Measurements from ENCODE around the gene RAP1GAP2. TPM values are rescaled to one million over a fixed set of nuclear protein-coding genes. Genes with fewer than 3 reads are reported as not detected.
A peak's percentile ranks its signal among the peaks of the same experiment; 100 is the strongest.
"Not testable (repeated sequence)": the region's sequence is repeated elsewhere in the genome, so short reads cannot be mapped to it uniquely, and the experiment has no call there.

Gene RAP1GAP2
- total RNA-seq, 2 experiments from 2014 or later: not detected

- H3K4me1 Mint-ChIP-seq, H3K9me3 Mint-ChIP-seq, H3K36me3 Mint-ChIP-seq, DNase-seq, H3K4me3 Mint-ChIP-seq, H3K27me3 Mint-ChIP-seq, H3K27ac Mint-ChIP-seq: not testable (repeated sequence)
Observed at GRCh38 chr17:2991396-2992180, 195.3 kb downstream of the RAP1GAP2 start.

DNA sequence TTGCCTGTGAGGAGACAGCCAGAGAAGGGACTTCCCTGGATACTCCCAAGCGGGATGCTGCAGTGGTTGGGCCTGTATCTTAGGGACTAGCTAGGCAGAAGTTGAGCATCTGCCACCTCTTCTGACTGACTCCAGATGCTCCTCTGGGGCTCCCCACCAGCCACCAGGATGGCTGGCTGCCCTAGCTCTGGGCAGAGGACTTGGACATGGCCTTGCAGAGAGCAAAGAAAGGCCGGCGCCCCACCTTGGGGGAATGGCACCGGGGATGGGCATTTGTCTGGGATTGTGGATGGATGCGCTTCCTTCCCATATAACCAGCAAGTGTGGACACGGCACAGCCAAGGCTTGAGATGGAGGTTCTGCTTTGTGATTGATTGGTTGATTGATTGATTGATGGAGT, 198.2 kb downstream of the RAP1GAP2 start:
- H3K4me1 Mint-ChIP-seq: no peaks in the 10 kb centered on the region
- H3K9me3 Mint-ChIP-seq: no peaks in the 10 kb centered on the region
- H3K4me3 Mint-ChIP-seq: no peak overlapping the region
- no peaks in the 10 kb centered on the region for H3K36me3 Mint-ChIP-seq
- H3K27ac Mint-ChIP-seq: no peak overlapping the region
- no peaks in the 10 kb centered on the region for H3K27me3 Mint-ChIP-seq
- no peak for DNase-seq

- Mint-ChIP-seq H3K4me3 (no peak overlapping the region), H3K9me3 (no peaks in the 10 kb centered on the region), H3K36me3 (no peaks in the 10 kb centered on the region), H3K27ac (no peak overlapping the region), H3K4me1 (no peaks in the 10 kb centered on the region), H3K27me3 (no peaks in the 10 kb centered on the region)
- no peak for DNase-seq
Observed at GRCh38 chr17:2995377-2995776, 199.1 kb downstream of the RAP1GAP2 start.

GRCh38 chr17:2995886-2996809, 199.9 kb downstream of the RAP1GAP2 start:
- Mint-ChIP-seq H3K4me1 (no peaks in the 10 kb centered on the region), H3K36me3 (no peaks in the 10 kb centered on the region), H3K27ac (no peak overlapping the region), H3K27me3 (no peaks in the 10 kb centered on the region), H3K9me3 (no peaks in the 10 kb centered on the region), H3K4me3 (no peak overlapping the region)
- DNase-seq: no peak

GRCh38 chr17:2996810-2997670, 200.8 kb downstream of the RAP1GAP2 start:
- Mint-ChIP-seq H3K36me3 (no peaks in the 10 kb centered on the region), H3K9me3 (no peaks in the 10 kb centered on the region), H3K27ac (no peak overlapping the region), H3K27me3 (no peaks in the 10 kb centered on the region), H3K4me1 (no peaks in the 10 kb centered on the region), H3K4me3 (no peak overlapping the region)
- no peak for DNase-seq

- not testable (repeated sequence) for H3K36me3 Mint-ChIP-seq, H3K4me1 Mint-ChIP-seq, H3K27me3 Mint-ChIP-seq, H3K9me3 Mint-ChIP-seq, DNase-seq, H3K4me3 Mint-ChIP-seq
- H3K27ac Mint-ChIP-seq: peak overlapping the region; percentile 60
Observed at GRCh38 chr17:2998469-2998901, 202.2 kb downstream of the RAP1GAP2 start.

DNA sequence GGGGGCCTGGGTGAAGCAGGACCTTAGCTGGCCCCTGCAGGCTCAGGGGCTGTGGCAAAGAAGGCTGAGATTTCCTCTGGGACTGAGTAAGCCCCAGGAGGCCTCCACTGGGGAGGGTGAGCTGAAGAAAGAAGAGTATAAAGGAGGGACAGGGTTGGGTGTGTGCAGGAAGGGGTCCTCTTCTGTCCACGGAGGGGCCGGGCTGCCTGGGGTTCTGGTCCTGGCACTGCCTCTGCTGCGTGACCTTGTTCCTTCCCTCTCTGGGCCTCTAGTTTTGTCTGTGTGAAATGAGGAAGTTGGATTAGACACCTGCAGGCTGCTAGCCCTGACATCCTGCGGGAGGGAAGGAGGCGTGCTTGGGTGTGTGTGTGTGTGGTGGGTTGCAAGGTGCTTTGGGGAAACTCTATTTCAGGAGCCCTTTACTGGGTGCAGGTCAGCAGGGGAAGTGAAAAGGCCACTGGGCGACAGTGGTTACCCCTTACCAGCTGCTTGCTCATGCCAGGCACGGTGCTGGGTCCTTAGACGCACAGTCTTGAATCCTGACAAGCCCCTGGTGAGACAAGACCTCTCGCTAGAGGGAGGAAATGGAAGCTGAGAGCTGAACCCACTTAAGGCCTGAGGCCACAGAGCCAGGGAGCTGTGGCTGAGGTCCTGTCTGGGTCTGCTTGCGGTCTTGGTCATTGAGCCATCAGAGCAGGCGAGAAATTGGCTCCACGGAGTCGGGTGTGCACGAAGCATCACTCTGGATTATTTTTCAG, 206.5 kb downstream of the RAP1GAP2 start:
- H3K27me3 Mint-ChIP-seq: no peaks in the 10 kb centered on the region
- no peak for DNase-seq
- no peaks in the 10 kb centered on the region for H3K9me3 Mint-ChIP-seq
- H3K27ac Mint-ChIP-seq: no peak overlapping the region
- no peaks in the 10 kb centered on the region for H3K36me3 Mint-ChIP-seq
- H3K4me3 Mint-ChIP-seq: no peak overlapping the region
- H3K4me1 Mint-ChIP-seq: peaks cover 20% of the 10 kb centered on the region

- Mint-ChIP-seq H3K27me3 (no peaks in the 10 kb centered on the region), H3K9me3 (no peaks in the 10 kb centered on the region), H3K4me3 (no peak overlapping the region), H3K4me1 (peaks cover 20% of the 10 kb centered on the region), H3K36me3 (no peaks in the 10 kb centered on the region), H3K27ac (no peak overlapping the region)
- no peak for DNase-seq
Observed at GRCh38 chr17:3003296-3004149, 207.3 kb downstream of the RAP1GAP2 start.

DNA sequence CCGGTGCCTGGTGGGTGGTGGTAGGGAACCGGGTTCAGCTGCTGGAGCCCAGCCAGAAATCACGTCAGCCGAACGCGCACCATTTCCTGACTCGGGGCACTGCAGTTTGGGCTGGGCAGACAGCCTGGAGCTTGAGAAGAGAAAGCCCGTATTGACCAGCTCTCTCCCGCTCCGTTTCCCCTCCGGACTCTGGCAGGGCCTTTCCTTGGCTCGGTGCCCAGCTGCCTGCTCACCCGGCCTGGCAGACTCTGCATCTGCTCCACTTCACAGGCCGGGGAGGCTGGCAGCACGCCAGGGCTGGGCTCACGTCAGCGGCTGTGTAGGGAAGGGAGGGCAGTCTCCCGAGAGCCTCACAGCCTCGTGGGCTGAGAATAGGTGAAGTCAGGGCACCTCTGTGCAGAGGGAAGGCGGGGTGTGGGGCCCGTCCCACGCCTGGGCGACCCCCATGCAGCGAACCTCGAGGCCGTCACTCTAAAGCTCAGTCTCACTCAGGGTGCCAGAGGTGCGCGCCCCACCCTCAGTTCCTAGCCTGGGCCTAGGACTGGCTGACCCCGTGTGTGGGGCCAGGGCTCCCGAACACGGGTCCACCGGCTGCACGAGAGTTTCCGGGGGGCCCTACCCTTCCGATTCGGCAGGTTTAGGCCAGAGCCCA, 208.0 kb downstream of the RAP1GAP2 start:
- H3K36me3 Mint-ChIP-seq: no peaks in the 10 kb centered on the region
- H3K9me3 Mint-ChIP-seq: no peaks in the 10 kb centered on the region
- H3K27me3 Mint-ChIP-seq: no peaks in the 10 kb centered on the region
- peak; percentile 63 for DNase-seq
- peak overlapping the region; percentile 54 for H3K27ac Mint-ChIP-seq
- H3K4me1 Mint-ChIP-seq: peaks cover 20% of the 10 kb centered on the region
- H3K4me3 Mint-ChIP-seq: peak overlapping the region; percentile 32

DNA sequence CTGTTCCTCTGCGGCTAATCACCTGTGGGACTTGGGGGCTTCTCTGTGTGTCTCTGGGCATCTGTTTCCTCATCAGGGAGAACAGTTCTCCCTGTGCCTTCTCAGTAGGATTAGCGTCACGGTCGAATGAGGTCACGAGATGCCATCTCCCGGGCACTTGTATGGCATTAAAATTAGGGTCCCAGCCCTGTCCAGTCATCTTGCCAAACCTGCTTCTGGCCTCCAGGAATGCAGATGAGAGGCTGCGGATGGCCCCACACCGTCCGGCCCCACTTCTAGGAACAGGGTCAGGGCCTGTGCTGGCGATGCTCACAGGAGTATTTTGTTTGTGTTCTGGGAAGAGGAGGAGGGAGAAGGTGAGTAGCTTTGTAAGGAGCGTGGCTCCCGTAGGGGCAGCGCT, 208.7 kb downstream of the RAP1GAP2 start:
- Mint-ChIP-seq H3K27ac (no peak overlapping the region), H3K4me1 (peaks cover 20% of the 10 kb centered on the region), H3K4me3 (no peak overlapping the region), H3K9me3 (no peaks in the 10 kb centered on the region), H3K27me3 (no peaks in the 10 kb centered on the region), H3K36me3 (no peaks in the 10 kb centered on the region)
- no peak for DNase-seq

GRCh38 chr17:3005696-3006095, 209.5 kb downstream of the RAP1GAP2 start:
- H3K4me1 Mint-ChIP-seq: peaks cover 20% of the 10 kb centered on the region
- no peaks in the 10 kb centered on the region for H3K27me3 Mint-ChIP-seq
- H3K4me3 Mint-ChIP-seq: no peak overlapping the region
- no peak overlapping the region for H3K27ac Mint-ChIP-seq
- H3K36me3 Mint-ChIP-seq: no peaks in the 10 kb centered on the region
- no peaks in the 10 kb centered on the region for H3K9me3 Mint-ChIP-seq
- no peak for DNase-seq

GRCh38 chr17:3006801-3007200, 210.6 kb downstream of the RAP1GAP2 start:
- Mint-ChIP-seq H3K4me3 (no peak overlapping the region), H3K36me3 (no peaks in the 10 kb centered on the region), H3K4me1 (peaks cover 20% of the 10 kb centered on the region), H3K9me3 (no peaks in the 10 kb centered on the region), H3K27ac (no peak overlapping the region), H3K27me3 (no peaks in the 10 kb centered on the region)
- DNase-seq: no peak

DNA sequence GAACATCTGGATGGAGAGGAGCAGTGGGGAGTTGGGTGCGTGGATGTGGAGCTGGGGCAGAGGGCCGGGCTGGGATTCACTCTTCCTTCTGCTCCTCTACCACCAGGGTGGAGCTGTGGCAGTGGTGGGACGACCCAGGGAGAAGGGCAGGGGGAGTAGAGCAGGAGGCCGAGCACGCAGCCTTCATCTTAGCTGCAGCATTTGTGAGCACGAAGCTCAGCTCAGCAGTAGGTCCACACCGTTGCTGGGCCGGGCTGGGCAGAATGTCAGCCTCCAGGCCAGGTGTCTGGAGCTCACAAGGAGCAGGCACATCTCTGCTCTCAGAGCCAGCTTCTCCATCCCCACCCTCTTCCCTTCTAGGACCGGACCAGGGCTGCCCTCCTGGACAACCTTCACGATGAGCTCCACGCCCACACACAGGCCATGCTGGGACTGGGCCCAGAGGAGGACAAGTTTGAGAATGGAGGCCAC, 211.4 kb downstream of the RAP1GAP2 start:
- H3K4me3 Mint-ChIP-seq: no peak overlapping the region
- H3K27ac Mint-ChIP-seq: no peak overlapping the region
- no peak for DNase-seq
- no peaks in the 10 kb centered on the region for H3K27me3 Mint-ChIP-seq
- H3K9me3 Mint-ChIP-seq: no peaks in the 10 kb centered on the region
- H3K4me1 Mint-ChIP-seq: peaks cover 19% of the 10 kb centered on the region
- H3K36me3 Mint-ChIP-seq: no peaks in the 10 kb centered on the region

All from activated naive CD8-positive, alpha-beta T cell treated with anti-CD3 and anti-CD28 coated beads for 36 hours (primary cell).